ENCODE data around the gene ARHGAP12.

Gene ARHGAP12

GRCh38 chr10:31959461-31960173, 31.0 kb upstream of the ARHGAP12 start:
- Histone ChIP-seq H3K9me2 (replicated peaks; ENCODE audit: control insufficient read depth, low read length) (no peaks in the 10 kb centered on the region), H3K36me3 (ENCODE audit: control insufficient read depth, low read length) (no peaks in the 10 kb centered on the region), H3K27ac (ENCODE audit: low read depth, low read length) (no peak overlapping the region), H3K79me2 (ENCODE audit: control insufficient read depth, low read length) (no peaks in the 10 kb centered on the region), H4K20me1 (ENCODE audit: control insufficient read depth, insufficient read depth, low read depth, low read length) (no peaks in the 10 kb centered on the region), H3K4me2 (ENCODE audit: low read length) (no peak overlapping the region), H3K27me3 (ENCODE audit: control insufficient read depth, low read length) (no peaks in the 10 kb centered on the region), H3K4me3 (ENCODE audit: low read length) (no peak overlapping the region), H3K4me1 (ENCODE audit: control insufficient read depth, low read length) (no peaks in the 10 kb centered on the region), H3F3A (ENCODE audit: control insufficient read depth, insufficient read depth) (no peaks in the 10 kb centered on the region), H3K9me3 (ENCODE audit: control insufficient read depth, insufficient read depth, low read length) (peaks cover 7% of the 10 kb centered on the region; the same call in 1 of the 2 replicates)
- TF ChIP-seq EZH2phosphoT487 (IDR thresholded peaks at IDR 0.05; ENCODE audit: borderline replicate concordance, low read length): no peak
- no peak for TF ChIP-seq CTCF (IDR thresholded peaks at IDR 0.05; ENCODE audit: low read depth, low read length, poor library complexity, severe bottlenecking)

- TF ChIP-seq EZH2phosphoT487 (IDR thresholded peaks at IDR 0.05; ENCODE audit: borderline replicate concordance, low read length) (no peak), CTCF (IDR thresholded peaks at IDR 0.05; ENCODE audit: low read depth, low read length, poor library complexity, severe bottlenecking) (no peak)
- H3K27me3 ChIP-seq (ENCODE audit: control insufficient read depth, low read length): no peaks in the 10 kb centered on the region
- H3K9me2 ChIP-seq (replicated peaks; ENCODE audit: control insufficient read depth, low read length): no peaks in the 10 kb centered on the region
- H3K9me3 ChIP-seq (ENCODE audit: control insufficient read depth, insufficient read depth, low read length): peaks cover 7% of the 10 kb centered on the region; the same call in 1 of the 2 replicates
- no peak overlapping the region for H3K4me3 ChIP-seq (ENCODE audit: low read length)
- no peaks in the 10 kb centered on the region for H3F3A ChIP-seq (ENCODE audit: control insufficient read depth, insufficient read depth)
- no peaks in the 10 kb centered on the region for H3K79me2 ChIP-seq (ENCODE audit: control insufficient read depth, low read length)
- H3K4me2 ChIP-seq (ENCODE audit: low read length): no peak overlapping the region
- no peak overlapping the region for H3K27ac ChIP-seq (ENCODE audit: low read depth, low read length)
- no peaks in the 10 kb centered on the region for H3K36me3 ChIP-seq (ENCODE audit: control insufficient read depth, low read length)
- no peaks in the 10 kb centered on the region for H4K20me1 ChIP-seq (ENCODE audit: control insufficient read depth, insufficient read depth, low read depth, low read length)
- H3K4me1 ChIP-seq (ENCODE audit: control insufficient read depth, low read length): no peaks in the 10 kb centered on the region
Observed at GRCh38 chr10:31958856-31959255, 30.2 kb upstream of the ARHGAP12 start.

- H3K4me2 ChIP-seq (ENCODE audit: low read length): no peak overlapping the region
- H4K20me1 ChIP-seq (ENCODE audit: control insufficient read depth, insufficient read depth, low read depth, low read length): no peaks in the 10 kb centered on the region
- H3K9me2 ChIP-seq (replicated peaks; ENCODE audit: control insufficient read depth, low read length): no peaks in the 10 kb centered on the region
- TF ChIP-seq CTCF (IDR thresholded peaks at IDR 0.05; ENCODE audit: low read depth, low read length, poor library complexity, severe bottlenecking): no peak
- H3K4me1 ChIP-seq (ENCODE audit: control insufficient read depth, low read length): peaks cover 7% of the 10 kb centered on the region
- no peaks in the 10 kb centered on the region for H3K36me3 ChIP-seq (ENCODE audit: control insufficient read depth, low read length)
- H3K9me3 ChIP-seq (ENCODE audit: control insufficient read depth, insufficient read depth, low read length): peaks cover 7% of the 10 kb centered on the region; the same call in 1 of the 2 replicates
- H3K27me3 ChIP-seq (ENCODE audit: control insufficient read depth, low read length): no peaks in the 10 kb centered on the region
- H3F3A ChIP-seq (ENCODE audit: control insufficient read depth, insufficient read depth): no peaks in the 10 kb centered on the region
- no peak overlapping the region for H3K4me3 ChIP-seq (ENCODE audit: low read length)
- no peak overlapping the region for H3K27ac ChIP-seq (ENCODE audit: low read depth, low read length)
- no peaks in the 10 kb centered on the region for H3K79me2 ChIP-seq (ENCODE audit: control insufficient read depth, low read length)
Observed at GRCh38 chr10:31956200-31956946, 27.7 kb upstream of the ARHGAP12 start.
